ENCODE data around the gene NSUN5. TPM values are rescaled to one million over a fixed set of nuclear protein-coding genes. Genes with fewer than 3 reads are reported as not detected.
"Not testable (repeated sequence)": the region's sequence is repeated elsewhere in the genome, so short reads cannot be mapped to it uniquely, and the experiment has no call there.

NSUN5 gene
- total and polyA plus RNA-seq, 2 of the 8 experiments (the other 6 are each of a cell fraction or from before 2014, with no cell fraction given), result 56.2 to 89.0 TPM

- H3K79me1 ChIP-seq (ENCODE audit: low read depth, low read length); CTCF ChIA-PET (ENCODE audit: partially characterized antibody); H3K4me1 ChIP-seq (replicated peaks in 1 of 4; ENCODE audit: control insufficient read depth in 3 of 4, insufficient read depth in 4 of 4, low read length in 3 of 4); H2BK20ac ChIP-seq (ENCODE audit: low read length); H3K27me3 ChIP-seq (replicated peaks in 1 of 4; ENCODE audit: control insufficient read depth in 3 of 4, extremely low read depth in 1 of 4, insufficient read depth in 3 of 4, low read length in 3 of 4); H4K20me1 ChIP-seq (replicated peaks in 1 of 2; ENCODE audit: control insufficient read depth in 1 of 2, insufficient read depth in 2 of 2, low read length in 2 of 2); H2BK15ac ChIP-seq (ENCODE audit: low read length); POLR2A ChIA-PET (ENCODE audit: partially characterized antibody); H3K14ac ChIP-seq (ENCODE audit: insufficient read length); H3K36me3 ChIP-seq (ENCODE audit: control insufficient read depth in 2 of 4, insufficient read depth in 4 of 4, low read length in 3 of 4); DNase-seq (ENCODE audit: low read depth in 1 of 2, low spot score in 2 of 2); H3K23ac ChIP-seq (ENCODE audit: insufficient read length); H3K4me2 ChIP-seq (ENCODE audit: insufficient read depth in 1 of 2, low read depth in 2 of 2, low read length in 2 of 2); H3K9me3 ChIP-seq (ENCODE audit: insufficient read depth in 2 of 2, low read depth in 1 of 2, low read length in 1 of 2); H3K27ac ChIP-seq (ENCODE audit: low read depth, low read length); H4K8ac ChIP-seq (ENCODE audit: extremely low read depth, insufficient read depth, low read length); FAIRE-seq; H3K56ac ChIP-seq (replicated peaks; ENCODE audit: insufficient read length, low read depth, low read length); H2BK120ac ChIP-seq (replicated peaks; ENCODE audit: low read depth, low read length); H3K79me2 ChIP-seq (ENCODE audit: control insufficient read depth in 1 of 2, insufficient read depth in 2 of 2, low read length in 2 of 2); H2AK5ac ChIP-seq (ENCODE audit: low read depth, low read length); H2AFZ ChIP-seq (ENCODE audit: low read length); H2BK5ac ChIP-seq (ENCODE audit: low read depth, low read length); H3K23me2 ChIP-seq (ENCODE audit: low read depth, low read length); H3K18ac ChIP-seq (ENCODE audit: extremely low read depth, low read length); H3K4ac ChIP-seq (replicated peaks; ENCODE audit: insufficient read length, low read depth, low read length); H4K5ac ChIP-seq (ENCODE audit: insufficient read length, low read depth, low read length); H4K91ac ChIP-seq (replicated peaks; ENCODE audit: insufficient read length, low read length); H3K4me3 ChIP-seq (ENCODE audit: extremely low read depth in 1 of 4, insufficient read depth in 2 of 4, low read depth in 3 of 4, low read length in 4 of 4); H3K9ac ChIP-seq (replicated peaks in 1 of 4; ENCODE audit: extremely low read depth in 1 of 4, low read depth in 3 of 4, low read length in 3 of 4); H2BK12ac ChIP-seq (ENCODE audit: low read depth, low read length): not testable (repeated sequence)
- no CpG with 5 or more reads among the region's 2 CpGs for WGBS, 2 experiments (ENCODE audit: extremely low coverage in 1 of 2, insufficient coverage in 1 of 2, insufficient read length in 1 of 2, insufficient replicate concordance in 2 of 2, low coverage in 1 of 2, low lambda C conversion rate in 2 of 2, missing lambda C conversion rate in 1 of 2)
Observed at GRCh38 chr7:73262416-73262815, 46.2 kb downstream of the NSUN5 start.

Small RNA genes within 50 kb of the gene (small RNA-seq; reads per million reads assigned to genes)
- not detected for gene RNU6-1080P (ENCODE audit: insufficient read depth)

Other genes starting within 250 kb of the NSUN5 start
- gene SPDYE9, start 222.8 kb downstream of the NSUN5 start, total RNA-seq (2021; fragmentation: NEBNext Ultra II Directional; extraction: Animal tissue kit (Norgen Biotek cat#: 25700)), result not detected in 2 replicates
- gene SPDYE9, start 222.8 kb downstream of the NSUN5 start, polyA plus RNA-seq (2011; rRNA removed), result not detected in 2 replicates
- 0.31 TPM in 1 of 2 replicates, not detected in the other for gene TRIM50, start 19.3 kb upstream of the NSUN5 start, total RNA-seq (2021; fragmentation: NEBNext Ultra II Directional; extraction: Animal tissue kit (Norgen Biotek cat#: 25700))
- gene TRIM50, start 19.3 kb upstream of the NSUN5 start, polyA plus RNA-seq (2011; rRNA removed), result 0.12 and 0.25 TPM in 2 replicates
- gene FKBP6, start 19.3 kb upstream of the NSUN5 start, total RNA-seq (2021; fragmentation: NEBNext Ultra II Directional; extraction: Animal tissue kit (Norgen Biotek cat#: 25700)), result 0.19 TPM in 1 of 2 replicates, not detected in the other
- 0.11 and 0.14 TPM in 2 replicates for gene FKBP6, start 19.3 kb upstream of the NSUN5 start, polyA plus RNA-seq (2011; rRNA removed)
- gene FZD9, start 125.0 kb upstream of the NSUN5 start, total RNA-seq (2021; fragmentation: NEBNext Ultra II Directional; extraction: Animal tissue kit (Norgen Biotek cat#: 25700)), result 3.2 and 3.5 TPM in 2 replicates
- 4.7 and 6.7 TPM in 2 replicates for gene FZD9, start 125.0 kb upstream of the NSUN5 start, polyA plus RNA-seq (2011; rRNA removed)
- 83.6 and 86.8 TPM in 2 replicates for gene BAZ1B, start 213.5 kb upstream of the NSUN5 start, total RNA-seq (2021; fragmentation: NEBNext Ultra II Directional; extraction: Animal tissue kit (Norgen Biotek cat#: 25700))
- 14.8 and 21.0 TPM in 2 replicates for gene BAZ1B, start 213.5 kb upstream of the NSUN5 start, polyA plus RNA-seq (2011; rRNA removed)
- gene BCL7B, start 248.9 kb upstream of the NSUN5 start, total RNA-seq (2021; fragmentation: NEBNext Ultra II Directional; extraction: Animal tissue kit (Norgen Biotek cat#: 25700)), result 24.9 and 32.3 TPM in 2 replicates
- 42.1 and 44.6 TPM in 2 replicates for gene BCL7B, start 248.9 kb upstream of the NSUN5 start, polyA plus RNA-seq (2011; rRNA removed)